ENCODE measurements around the gene TOMM40. TPM values are rescaled to one million over a fixed set of nuclear protein-coding genes. Genes with fewer than 3 reads are reported as not detected.
"Not testable (repeated sequence)": the region's sequence is repeated elsewhere in the genome, so short reads cannot be mapped to it uniquely, and the experiment has no call there.

The TOMM40 gene
- total RNA-seq, 1 donor from 2014 or later, result 65.3 TPM

DNA sequence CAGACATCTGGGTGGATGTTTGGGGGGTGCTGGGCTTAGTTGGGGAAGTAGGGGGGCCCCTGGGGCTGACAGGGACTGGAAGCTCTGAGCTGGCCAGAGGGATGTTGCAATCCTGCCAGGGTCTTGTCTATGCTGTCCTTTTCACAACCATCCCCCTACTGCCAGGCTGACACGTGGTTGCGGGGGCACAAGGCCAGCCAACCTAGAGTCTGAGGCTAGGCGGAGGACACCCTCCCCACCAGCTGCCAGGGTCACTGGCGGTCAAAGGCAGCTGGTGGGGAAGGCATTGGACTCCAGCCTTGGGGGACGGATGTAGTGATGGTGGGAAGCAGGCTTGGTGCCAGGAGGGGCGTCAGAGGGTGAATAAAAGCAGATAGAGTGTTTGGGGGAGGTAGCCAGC lies 21.8 kb downstream of the TOMM40 start:
- TF ChIP-seq CTCF (IDR thresholded peaks at IDR 0.05; ENCODE audit: insufficient read depth, low read length, poor library complexity, severe bottlenecking), result no peak
- no peaks in the 10 kb centered on the region for H3K36me3 ChIP-seq (ENCODE audit: control insufficient read depth, insufficient read depth, low read length)
- no peaks in the 10 kb centered on the region for H3K27me3 ChIP-seq (ENCODE audit: control insufficient read depth, insufficient read depth, low read length)
- DNase-seq (ENCODE audit: low read depth), result no peak
- H3K4me3 ChIP-seq (ENCODE audit: low read depth, low read length), result no peak overlapping the region

DNA sequence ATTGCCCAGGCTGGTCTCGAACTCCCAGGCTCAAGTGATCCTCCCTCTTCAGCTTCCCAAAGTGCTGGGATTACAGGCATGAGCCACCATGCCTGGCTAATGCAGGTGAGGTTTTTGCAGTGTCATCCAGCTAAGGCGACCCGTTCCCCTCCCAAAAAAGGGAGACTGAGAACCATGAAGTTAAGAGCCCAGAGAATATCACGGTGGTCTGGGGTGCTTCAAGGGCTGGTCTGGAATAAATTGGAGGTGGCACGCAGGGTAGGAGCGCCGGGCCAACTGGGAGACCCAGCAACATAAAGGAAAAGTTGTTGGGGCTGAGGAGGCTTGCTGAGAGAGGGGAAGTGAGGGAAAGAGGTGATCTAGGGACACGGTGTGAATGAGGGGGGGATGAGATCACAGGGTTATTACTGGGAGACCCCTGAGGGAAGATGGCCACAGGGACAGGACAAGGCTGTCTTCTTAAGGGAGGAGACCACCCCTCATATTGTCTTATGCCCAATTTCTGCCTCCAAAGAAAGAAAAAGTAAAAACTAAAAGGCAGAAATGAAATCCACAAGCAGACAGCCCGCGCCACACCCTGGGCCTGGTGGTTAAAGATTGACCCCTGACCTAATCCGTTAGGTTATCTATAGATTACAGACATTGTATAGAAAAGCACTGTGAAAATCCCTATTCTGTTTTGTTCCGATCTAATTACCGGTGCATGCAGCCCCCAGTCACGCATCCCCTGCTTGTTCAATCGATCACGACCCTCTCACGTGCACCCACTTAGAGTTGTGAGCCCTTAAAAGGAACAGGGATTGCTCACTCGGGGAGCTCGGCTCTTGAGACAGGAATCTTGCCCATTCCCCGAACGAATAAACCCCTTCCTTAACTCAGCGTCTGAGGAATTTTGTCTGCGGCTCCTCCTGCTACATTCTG lies 22.7 kb downstream of the TOMM40 start:
- not testable (repeated sequence) for H3K36me3 ChIP-seq (ENCODE audit: control insufficient read depth, insufficient read depth, low read length); H3K27me3 ChIP-seq (ENCODE audit: control insufficient read depth, insufficient read depth, low read length); DNase-seq (ENCODE audit: low read depth); H3K4me3 ChIP-seq (ENCODE audit: low read depth, low read length)

DNA sequence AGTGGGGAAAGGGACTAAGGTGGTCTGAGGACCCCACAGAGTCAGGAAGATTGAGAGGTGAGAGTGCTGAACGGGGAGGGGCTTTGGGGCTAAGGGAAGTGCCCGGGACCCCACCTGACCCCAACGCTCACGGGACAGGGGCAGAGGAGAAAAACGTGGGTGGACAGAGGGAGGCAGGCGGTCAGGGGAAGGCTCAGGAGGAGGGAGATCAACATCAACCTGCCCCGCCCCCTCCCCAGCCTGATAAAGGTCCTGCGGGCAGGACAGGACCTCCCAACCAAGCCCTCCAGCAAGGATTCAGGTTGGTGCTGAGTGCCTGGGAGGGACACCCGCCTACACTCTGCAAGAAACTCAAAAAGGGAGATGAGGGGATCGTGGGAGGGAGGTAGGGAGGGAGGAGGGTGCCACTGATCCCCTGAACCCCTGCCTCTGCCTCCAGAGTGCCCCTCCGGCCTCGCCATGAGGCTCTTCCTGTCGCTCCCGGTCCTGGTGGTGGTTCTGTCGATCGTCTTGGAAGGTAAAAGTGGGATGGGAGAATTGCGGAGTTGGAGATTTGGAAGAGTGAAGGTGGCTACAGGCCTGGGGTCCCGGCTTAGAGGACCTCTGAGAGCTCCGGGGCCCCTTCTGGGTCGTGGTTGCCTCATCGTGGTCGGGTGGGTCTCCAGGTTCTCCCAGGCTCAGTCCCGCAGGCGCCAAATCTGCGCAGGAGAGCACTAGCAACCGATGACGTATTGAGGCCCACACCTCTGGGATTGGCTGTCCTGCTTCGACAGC lies 23.6 kb downstream of the TOMM40 start, which contains the start of gene APOC1:
Gene APOC1 (plus strand): TSS at position 176 of the 774 bp plus-strand sequence. CDS start 284 bp downstream, at position 460.
- not testable (repeated sequence) for DNase-seq (ENCODE audit: low read depth); H3K27me3 ChIP-seq (ENCODE audit: control insufficient read depth, insufficient read depth, low read length); H3K36me3 ChIP-seq (ENCODE audit: control insufficient read depth, insufficient read depth, low read length)
- H3K4me3 ChIP-seq (ENCODE audit: low read depth, low read length), result peak within 1 kb of the TSS; percentile 44

DNA sequence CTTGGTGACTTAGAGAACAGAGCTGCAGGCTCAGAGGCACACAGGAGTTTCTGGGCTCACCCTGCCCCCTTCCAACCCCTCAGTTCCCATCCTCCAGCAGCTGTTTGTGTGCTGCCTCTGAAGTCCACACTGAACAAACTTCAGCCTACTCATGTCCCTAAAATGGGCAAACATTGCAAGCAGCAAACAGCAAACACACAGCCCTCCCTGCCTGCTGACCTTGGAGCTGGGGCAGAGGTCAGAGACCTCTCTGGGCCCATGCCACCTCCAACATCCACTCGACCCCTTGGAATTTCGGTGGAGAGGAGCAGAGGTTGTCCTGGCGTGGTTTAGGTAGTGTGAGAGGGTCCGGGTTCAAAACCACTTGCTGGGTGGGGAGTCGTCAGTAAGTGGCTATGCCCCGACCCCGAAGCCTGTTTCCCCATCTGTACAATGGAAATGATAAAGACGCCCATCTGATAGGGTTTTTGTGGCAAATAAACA lies 33.2 kb downstream of the TOMM40 start:
- H3K4me3 ChIP-seq (ENCODE audit: low read depth, low read length), result no peak overlapping the region
- H3K36me3 ChIP-seq (ENCODE audit: control insufficient read depth, insufficient read depth, low read length), result no peaks in the 10 kb centered on the region
- no peak for DNase-seq (ENCODE audit: low read depth)
- H3K27me3 ChIP-seq (ENCODE audit: control insufficient read depth, insufficient read depth, low read length), result peaks cover 9% of the 10 kb centered on the region
- no peak for TF ChIP-seq CTCF (IDR thresholded peaks at IDR 0.05; ENCODE audit: insufficient read depth, low read length, poor library complexity, severe bottlenecking)

- H3K36me3 ChIP-seq (ENCODE audit: control insufficient read depth, insufficient read depth, low read length), result no peaks in the 10 kb centered on the region
- no peak for DNase-seq (ENCODE audit: low read depth)
- H3K27me3 ChIP-seq (ENCODE audit: control insufficient read depth, insufficient read depth, low read length), result peaks cover 9% of the 10 kb centered on the region
- H3K4me3 ChIP-seq (ENCODE audit: low read depth, low read length), result no peak overlapping the region
- TF ChIP-seq CTCF (IDR thresholded peaks at IDR 0.05; ENCODE audit: insufficient read depth, low read length, poor library complexity, severe bottlenecking), result no peak
Measured at GRCh38 chr19:44925114-44925891, 34.2 kb downstream of the TOMM40 start.

- H3K4me3 ChIP-seq (ENCODE audit: low read depth, low read length), result not testable (repeated sequence)
Measured at GRCh38 chr19:44926245-44927077, 35.4 kb downstream of the TOMM40 start.

More at GRCh38 chr19:44926245-44927077, 35.4 kb downstream of the TOMM40 start:
- H3K36me3 ChIP-seq (ENCODE audit: control insufficient read depth, insufficient read depth, low read length); DNase-seq (ENCODE audit: low read depth); H3K27me3 ChIP-seq (ENCODE audit: control insufficient read depth, insufficient read depth, low read length): not testable (repeated sequence)
